Fibroblast of gingiva (primary cell): ENCODE measurements around the gene COPS2.
"Not testable (repeated sequence)": the region's sequence is repeated elsewhere in the genome, so short reads cannot be mapped to it uniquely, and the experiment has no call there.

Experiments
- DNase-seq: peaks from one replicate; pipeline ENCODE4 v3.0.0-alpha.2; 2011; ENCODE audit warnings: low read depth

COPS2 gene

GRCh38 chr15:49103002-49103401 is 52.4 kb downstream of the COPS2 start:
- no peak for DNase-seq

- peak; percentile 3 for DNase-seq
These were observed 53.9 kb downstream of the COPS2 start for GRCh38 chr15:49101536-49101935.

GRCh38 chr15:49096090-49096750 is 59.2 kb downstream of the COPS2 start:
- DNase-seq = no peak

- no peak for DNase-seq
These were observed 60.5 kb downstream of the COPS2 start for GRCh38 chr15:49094923-49095322.

GRCh38 chr15:49093252-49094105 is 61.9 kb downstream of the COPS2 start:
- no peak for DNase-seq

- no peak for DNase-seq
These were observed 66.4 kb downstream of the COPS2 start for GRCh38 chr15:49088996-49089395.

GRCh38 chr15:49085696-49086459 is 69.5 kb downstream of the COPS2 start:
- DNase-seq = no peak

GRCh38 chr15:49084285-49084570 is 71.2 kb downstream of the COPS2 start:
- no peak for DNase-seq

GRCh38 chr15:49083401-49084284 is 71.8 kb downstream of the COPS2 start:
- DNase-seq = peak; percentile 36

GRCh38 chr15:49082960-49083359 is 72.4 kb downstream of the COPS2 start:
- DNase-seq = peak; percentile 78

GRCh38 chr15:49079340-49080039 is 75.9 kb downstream of the COPS2 start:
- no peak for DNase-seq

- peak; percentile 30 for DNase-seq
These were observed 79.5 kb downstream of the COPS2 start for GRCh38 chr15:49075881-49076280.

GRCh38 chr15:49074589-49075287 is 80.7 kb downstream of the COPS2 start:
- not testable (repeated sequence) for DNase-seq
